ENCODE measurements around the gene CFHR1.

The CFHR1 gene

GRCh38 chr1:196873385-196873784 is 53.9 kb downstream of the CFHR1 start:
- Histone ChIP-seq H3K9ac (ENCODE audit: low read length in 5 of 5) (no peak overlapping the region), H3K9me3 (ENCODE audit: control insufficient read depth in 5 of 5, low read length in 5 of 5) (no peaks in the 10 kb centered on the region), H3K27ac (ENCODE audit: low read depth, low read length) (no peak overlapping the region), H3K4me1 (ENCODE audit: control insufficient read depth in 5 of 5, insufficient read depth in 5 of 5, low read length in 5 of 5) (peaks cover 0 to 4% (median 0%) of the 10 kb centered on the region in 5 donors), H3K27me3 (ENCODE audit: control insufficient read depth in 5 of 5, insufficient read depth in 4 of 5, low read length in 5 of 5) (peaks cover 0 to 3% (median 0%) of the 10 kb centered on the region in 5 donors), H3K4me3 (ENCODE audit: low read depth in 1 of 5, low read length in 5 of 5) (no peak overlapping the region), H3K36me3 (ENCODE audit: control insufficient read depth in 5 of 5, insufficient read depth in 5 of 5, low read length in 5 of 5) (no peaks in the 10 kb centered on the region)

- Histone ChIP-seq H3K4me1 (ENCODE audit: control insufficient read depth in 5 of 5, insufficient read depth in 5 of 5, low read length in 5 of 5) (peaks cover 0 to 4% (median 0%) of the 10 kb centered on the region in 5 donors), H3K27me3 (ENCODE audit: control insufficient read depth in 5 of 5, insufficient read depth in 4 of 5, low read length in 5 of 5) (peaks cover 0 to 6% (median 0%) of the 10 kb centered on the region in 5 donors), H3K4me3 (ENCODE audit: low read depth in 1 of 5, low read length in 5 of 5) (no peak overlapping the region), H3K36me3 (ENCODE audit: control insufficient read depth in 5 of 5, insufficient read depth in 5 of 5, low read length in 5 of 5) (no peaks in the 10 kb centered on the region), H3K9ac (ENCODE audit: low read length in 5 of 5) (no peak overlapping the region), H3K9me3 (ENCODE audit: control insufficient read depth in 5 of 5, low read length in 5 of 5) (no peaks in the 10 kb centered on the region), H3K27ac (ENCODE audit: low read depth, low read length) (no peak overlapping the region)
These were observed 56.4 kb downstream of the CFHR1 start for GRCh38 chr1:196875935-196876334.

GRCh38 chr1:196877964-196878363 is 58.4 kb downstream of the CFHR1 start:
- Histone ChIP-seq H3K36me3 (ENCODE audit: control insufficient read depth in 5 of 5, insufficient read depth in 5 of 5, low read length in 5 of 5) (no peaks in the 10 kb centered on the region), H3K27me3 (ENCODE audit: control insufficient read depth in 5 of 5, insufficient read depth in 4 of 5, low read length in 5 of 5) (peaks cover 0 to 6% (median 0%) of the 10 kb centered on the region in 5 donors), H3K9ac (ENCODE audit: low read length in 5 of 5) (no peak overlapping the region), H3K9me3 (ENCODE audit: control insufficient read depth in 5 of 5, low read length in 5 of 5) (no peaks in the 10 kb centered on the region), H3K27ac (ENCODE audit: low read depth, low read length) (no peak overlapping the region), H3K4me1 (ENCODE audit: control insufficient read depth in 5 of 5, insufficient read depth in 5 of 5, low read length in 5 of 5) (peaks cover 0 to 4% (median 0%) of the 10 kb centered on the region in 5 donors), H3K4me3 (ENCODE audit: low read depth in 1 of 5, low read length in 5 of 5) (no peak overlapping the region)
